Hepatocyte (in vitro differentiated cells): ENCODE results near the gene PHTF1.

Experiments
- CTCF ChIP-seq: fragments of 200-600 bp; sonication (generic); IDR thresholded peaks from 2 replicates; pipeline ENCODE4 v1.5.1; 2016; ENCODE audit warnings: antibody characterized with exemption, mild to moderate bottlenecking; ENCODE audit not compliant: poor library complexity
- EZH2phosphoT487 ChIP-seq: fragments of 200-600 bp; sonication (generic); IDR thresholded peaks from one replicate; pipeline ENCODE4 v1.6.1; 2018; ENCODE audit warnings: antibody characterized with exemption, mild to moderate bottlenecking, low read depth, moderate library complexity; ENCODE audit not compliant: unreplicated experiment, severe bottlenecking

- no peak for TF ChIP-seq CTCF
- TF ChIP-seq EZH2phosphoT487 = no peak
These were observed 101.7 kb downstream of the PHTF1 start for GRCh38 chr1:113657556-113658063.
